LoVo (cell line): ENCODE measurements around the gene ZBED2.

ENCODE experiments used
- DNase-seq: peaks from one replicate; pipeline ENCODE4 v3.0.0-alpha.2; 2016; ENCODE audit warnings: low spot score

ZBED2 gene

DNA sequence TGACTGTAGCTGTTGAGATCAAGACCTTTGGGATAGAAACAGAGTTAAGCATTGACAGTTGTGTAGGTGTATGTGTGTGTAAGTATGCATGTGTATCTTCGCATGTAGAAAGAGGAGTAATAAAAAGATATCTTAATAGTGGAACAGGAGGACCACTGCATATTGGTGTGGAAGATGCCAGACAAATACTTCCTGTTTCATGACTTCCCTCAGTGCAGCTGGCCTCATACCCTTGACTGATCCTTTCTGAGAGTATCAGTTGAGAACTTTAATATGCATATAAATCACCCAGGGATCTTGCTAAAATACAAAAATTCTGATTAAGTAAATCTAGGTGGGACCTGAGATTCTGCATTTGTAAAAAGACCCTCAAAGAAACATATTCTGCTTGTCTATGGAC is 8.5 kb upstream of the ZBED2 start:
- no peak for DNase-seq

DNA sequence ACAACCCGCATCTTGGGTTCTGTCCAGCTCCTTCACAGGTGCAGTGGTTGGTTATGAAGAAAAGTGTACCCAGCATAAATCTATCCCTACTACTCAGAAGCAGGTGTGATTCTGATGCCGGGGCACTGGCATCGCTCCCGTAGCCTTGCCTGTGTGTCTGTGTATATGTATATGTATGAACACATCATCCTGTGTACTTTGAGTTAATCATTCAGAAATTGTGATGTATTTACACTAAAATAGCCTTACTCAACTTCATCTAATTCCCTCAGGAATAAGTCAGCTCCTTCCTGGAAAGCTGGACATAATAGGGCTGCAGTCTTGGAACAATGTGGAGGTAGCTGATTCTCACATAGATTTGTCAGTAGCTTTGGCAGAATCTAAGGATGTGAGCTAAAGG is 6.7 kb upstream of the ZBED2 start:
- no peak for DNase-seq

DNA sequence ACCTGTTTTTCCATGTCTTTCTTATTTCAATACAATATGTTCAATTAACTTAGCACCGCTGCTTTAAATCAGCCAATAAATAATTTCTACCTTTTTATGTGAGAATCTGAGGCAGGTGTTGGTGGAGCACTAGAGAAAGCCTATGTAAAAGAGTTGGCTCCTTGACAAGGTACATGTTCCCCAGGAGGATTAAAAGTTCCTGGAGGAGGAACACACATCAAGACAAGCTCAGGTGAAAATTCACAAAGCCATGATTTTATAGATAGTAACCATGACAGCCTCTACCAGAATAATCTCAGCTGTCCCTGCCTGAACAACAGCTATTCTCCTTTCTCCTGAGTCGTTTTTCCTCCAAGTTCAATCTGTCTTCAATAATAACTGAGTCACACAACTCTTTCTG is 3.4 kb upstream of the ZBED2 start:
- no peak for DNase-seq

GRCh38 chr3:111598139-111598538 is 3.0 kb upstream of the ZBED2 start:
- DNase-seq, result no peak

DNA sequence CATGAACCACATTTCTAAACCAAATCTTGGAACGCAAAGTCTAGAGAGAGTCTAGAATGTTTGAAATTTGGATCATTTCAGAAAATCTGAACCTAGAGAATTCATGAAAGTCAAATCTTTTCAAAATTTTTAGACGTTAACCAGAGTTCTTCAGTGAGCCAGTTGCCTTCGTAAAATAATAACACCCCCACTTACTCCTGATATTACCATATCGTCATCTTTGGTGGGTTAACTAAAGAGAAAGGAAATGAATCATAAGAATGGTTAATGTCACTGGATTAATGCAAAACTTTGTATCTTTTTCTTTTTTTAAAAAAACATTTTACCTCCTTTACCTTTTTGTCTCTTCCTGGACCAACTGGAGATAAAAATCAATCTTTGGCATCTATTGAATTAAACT is 1.2 kb upstream of the ZBED2 start:
- no peak for DNase-seq

DNA sequence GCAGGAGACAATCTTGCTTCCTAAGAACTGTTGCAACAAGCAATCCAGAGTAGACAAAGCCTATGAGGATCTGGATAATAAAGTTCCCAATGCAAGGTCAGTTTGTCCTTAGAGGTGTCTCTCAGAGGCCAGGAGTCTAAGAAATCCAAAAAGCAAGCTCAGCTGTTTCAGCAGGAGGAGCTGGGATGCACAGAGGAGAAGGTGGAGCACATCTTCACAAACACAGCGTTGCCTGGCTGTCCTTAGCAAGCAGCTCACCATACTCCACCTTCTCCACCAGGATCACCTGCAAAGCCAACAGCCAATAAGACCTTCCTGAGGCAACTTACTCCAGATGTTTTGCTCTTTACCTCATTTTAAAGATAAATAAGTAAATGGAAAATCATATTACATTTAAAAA is 365 bp downstream of the ZBED2 start:
- no peak for DNase-seq

- peak; percentile 45 for DNase-seq
Observed at GRCh38 chr3:111594205-111594604, 941 bp downstream of the ZBED2 start.

GRCh38 chr3:111593666-111594065 is 1.5 kb downstream of the ZBED2 start:
- DNase-seq, result no peak

- no peak for DNase-seq
Observed at GRCh38 chr3:111592936-111593335, 2.2 kb downstream of the ZBED2 start.

DNA sequence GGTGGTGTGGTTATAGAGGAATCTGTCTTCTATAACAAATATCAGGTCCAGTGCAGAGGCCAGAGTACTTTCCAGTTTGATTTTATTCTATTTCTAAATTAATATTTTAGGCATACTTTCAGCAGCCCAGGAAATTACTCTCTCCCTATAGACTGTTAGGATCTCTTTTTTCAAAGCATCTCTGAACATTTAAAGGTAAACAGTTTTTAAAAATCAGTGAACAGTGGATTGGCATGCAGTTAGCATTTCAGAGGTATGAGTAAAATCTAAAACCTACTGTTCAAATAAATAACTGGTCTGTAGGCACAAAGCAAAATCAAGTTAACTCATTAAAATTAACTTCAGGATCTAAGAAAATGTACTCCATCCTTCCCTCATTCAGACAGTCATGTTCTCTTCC is 3.0 kb downstream of the ZBED2 start:
- DNase-seq, result no peak

DNA sequence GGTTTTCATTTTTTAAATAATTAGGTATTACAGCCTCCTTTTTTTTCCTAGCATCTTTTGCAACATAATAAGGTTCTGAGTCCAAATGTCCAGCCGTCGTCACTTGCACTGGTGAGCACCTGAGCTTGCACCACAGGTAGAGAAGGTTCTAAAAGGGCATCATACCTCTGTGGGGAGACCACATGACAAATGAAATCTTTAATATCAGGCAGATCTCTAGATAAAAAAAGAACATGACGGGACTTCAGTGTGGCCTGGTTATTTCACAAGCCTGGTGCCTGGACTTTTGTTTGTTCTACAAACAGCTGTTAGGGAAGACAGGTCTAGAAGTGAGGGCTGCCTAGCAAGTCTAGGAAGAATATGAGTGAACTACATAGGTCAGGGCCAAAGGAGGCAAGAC is 3.6 kb downstream of the ZBED2 start:
- no peak for DNase-seq

- DNase-seq, result no peak
Observed at GRCh38 chr3:111590143-111590491, 5.0 kb downstream of the ZBED2 start.

DNA sequence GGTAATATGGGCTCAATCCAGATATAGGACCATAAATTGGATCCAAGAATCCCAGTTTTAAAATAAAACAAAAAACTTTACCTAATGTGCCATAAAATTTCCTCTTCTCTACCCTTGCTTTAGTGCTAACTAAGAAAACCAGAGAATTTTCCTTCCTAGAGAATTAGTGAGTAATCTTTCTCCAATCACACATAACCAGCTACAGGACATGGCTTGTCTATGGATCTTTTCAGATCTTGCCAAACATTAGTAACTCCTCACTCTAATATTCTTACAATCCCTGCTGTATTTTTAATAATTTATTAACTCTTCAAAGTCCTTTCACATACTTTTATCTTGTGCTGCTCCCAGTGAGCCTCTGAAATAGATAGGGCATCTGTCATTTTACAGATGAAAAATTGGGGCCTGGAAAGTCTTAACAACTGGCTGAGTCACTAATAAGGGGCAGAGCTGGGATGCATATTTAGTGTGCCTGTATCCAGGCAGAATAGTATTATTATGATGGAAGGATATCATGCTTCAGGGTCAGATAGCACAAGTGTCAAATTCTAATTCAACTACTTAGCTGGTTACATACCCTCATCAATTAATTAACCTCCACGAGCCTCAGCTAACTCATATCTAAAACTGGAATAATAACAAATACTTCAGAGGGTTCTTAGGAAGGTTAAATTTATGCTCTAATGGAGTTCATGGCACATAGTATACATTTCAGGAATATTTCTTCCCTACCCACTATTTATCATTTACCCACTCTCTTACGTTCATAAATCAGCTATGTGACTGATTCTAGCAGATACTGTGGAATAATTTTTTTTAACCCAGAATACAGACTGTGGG is 5.6 kb downstream of the ZBED2 start:
- DNase-seq, result no peak

GRCh38 chr3:111588527-111588926 is 6.6 kb downstream of the ZBED2 start:
- no peak for DNase-seq

GRCh38 chr3:111585217-111585616 is 9.9 kb downstream of the ZBED2 start:
- DNase-seq, result peak; percentile 81

- DNase-seq, result no peak
Observed at GRCh38 chr3:111584744-111585143, 10.4 kb downstream of the ZBED2 start.

DNA sequence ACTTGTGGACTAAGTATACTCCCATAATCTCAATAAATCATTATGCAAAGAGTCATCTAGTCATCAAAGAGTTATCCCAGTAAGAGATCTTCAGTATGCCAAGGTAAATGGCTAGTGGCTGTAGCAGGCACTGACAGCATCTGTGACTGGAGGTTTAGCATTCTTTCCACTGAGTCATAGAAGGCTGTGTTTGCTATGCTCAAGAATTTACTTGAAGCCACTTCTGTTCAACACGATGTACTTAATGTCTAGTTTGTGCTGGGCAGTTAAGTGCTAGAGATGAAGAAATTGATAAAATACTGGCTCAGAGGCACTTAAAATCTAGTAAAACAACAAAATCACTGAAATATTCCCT is 13.0 kb downstream of the ZBED2 start:
- peak; percentile 67 for DNase-seq

- no peak for DNase-seq
Observed at GRCh38 chr3:111581403-111582119, 13.6 kb downstream of the ZBED2 start.

GRCh38 chr3:111579495-111579894 is 15.7 kb downstream of the ZBED2 start:
- DNase-seq, result no peak

GRCh38 chr3:111578867-111579266 is 16.3 kb downstream of the ZBED2 start:
- DNase-seq, result no peak

- DNase-seq, result peak; percentile 60
Observed at GRCh38 chr3:111577798-111578685, 17.1 kb downstream of the ZBED2 start.

DNA sequence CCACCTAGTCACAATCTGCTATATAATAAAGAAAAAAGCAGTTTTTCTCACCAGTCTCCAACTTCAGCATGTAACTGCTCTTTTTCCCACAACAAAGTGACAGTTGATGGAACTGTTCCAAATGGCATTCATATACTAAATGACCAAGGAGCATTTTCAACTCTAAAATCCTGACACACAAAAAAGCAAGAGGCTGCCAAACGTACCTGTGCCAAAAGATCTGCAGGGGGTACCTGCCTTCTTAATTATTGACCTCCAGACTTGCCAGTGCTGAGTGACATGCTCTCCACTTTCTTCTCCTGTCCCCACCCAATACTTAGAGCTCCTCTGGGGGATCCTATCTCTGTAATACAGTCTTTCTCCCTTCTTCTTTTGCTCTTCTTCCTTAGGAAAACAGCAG is 18.0 kb downstream of the ZBED2 start:
- DNase-seq, result no peak
